A549 (cell line): ENCODE measurements around the gene LRRC8C. TPM values are rescaled to one million over a fixed set of nuclear protein-coding genes. Genes with fewer than 3 reads are reported as not detected.

ENCODE experiments used
- ATAC-seq, 2 experiments: fragments of 200-7000 bp in 1 of 2; fragments of >200 bp in 1 of 2; cut with Nextera tagmentation in 1 of 2; cut with Tn5 transposase in 1 of 2; 3 replicates each; pipeline versions ENCODE4 v1.8.0 to v1.9.1; 2018 to 2020; ENCODE audit warnings: mild to moderate bottlenecking in 1 of 2, moderate library complexity in 1 of 2
- CTCF ChIA-PET: fragments of 300-600 bp; sonication (Branson Sonifier 250); formaldehyde crosslinking; extraction: SDS; loops from one replicate; lab custom pipeline; 2021; ENCODE audit warnings: antibody characterized with exemption, inconsistent platforms; lab: Yijun Ruan, JAX
- POLR2A ChIA-PET: fragments of 350-600 bp; formaldehyde crosslinking; extraction: SDS; loops from one replicate; lab custom pipeline; 2021; ENCODE audit warnings: antibody characterized with exemption, inconsistent platforms; lab: Yijun Ruan, JAX
- DNase-seq, 2 experiments: peaks; one replicate each; pipeline versions ENCODE4 v3.0.0 to v3.0.0-alpha.2; 2011 to 2016; ENCODE audit warnings: low read depth in 1 of 2, low spot score in 1 of 2
- FAIRE-seq: peaks from 2 replicates; lab custom pipeline; 2011; peaks lifted over from hg19 to GRCh38; lab: Jason Lieb, UNC
- H3K27ac ChIP-seq, 2 experiments: fragments of >200 bp; sonication (Bioruptor Twin); formaldehyde crosslinking; 3 replicates each; pipeline ENCODE4 v1.5.1; 2016 to 2017
- H3K4me1 ChIP-seq: fragments of >200 bp; sonication (Bioruptor Twin); formaldehyde crosslinking; 3 replicates; pipeline ENCODE4 v1.6.1; 2016
- H3K4me2 ChIP-seq: fragments of >200 bp; sonication (Bioruptor Twin); formaldehyde crosslinking; 3 replicates; pipeline ENCODE4 v1.6.1; 2016
- H3K4me3 ChIP-seq: fragments of >200 bp; sonication (Bioruptor Twin); formaldehyde crosslinking; 3 replicates; pipeline ENCODE4 v1.5.1; 2016
- H3K9me3 ChIP-seq: fragments of >200 bp; sonication (Bioruptor Twin); formaldehyde crosslinking; 3 replicates; pipeline ENCODE4 v1.6.1; 2016
- CBX2 ChIP-seq: fragments of 200-600 bp; sonication (generic); IDR thresholded peaks from 2 replicates; pipeline ENCODE4 v1.6.1; 2016; ENCODE audit warnings: low read depth, mild to moderate bottlenecking, borderline replicate concordance
- CTCF ChIP-seq: fragments of >200 bp; sonication (Bioruptor Twin); formaldehyde crosslinking; IDR thresholded peaks from 3 replicates; pipeline ENCODE4 v1.5.1; 2016
- ELK1 ChIP-seq: fragments of 150-350 bp; IDR thresholded peaks from 2 replicates; pipeline ENCODE4 v1.6.1; 2014; ENCODE audit warnings: low read depth, mild to moderate bottlenecking, low read length
- ESRRA ChIP-seq: fragments of 150-350 bp; IDR thresholded peaks from 2 replicates; pipeline ENCODE4 v1.6.1; 2014; ENCODE audit warnings: mild to moderate bottlenecking, low read length, borderline replicate concordance
- FOXS1 ChIP-seq: fragments of 250-450 bp; sonication (Bioruptor Pico); IDR thresholded peaks from 2 replicates; pipeline ENCODE4 v1.5.0; 2020; ENCODE audit warnings: mild to moderate bottlenecking, moderate library complexity
- HEYL ChIP-seq: fragments of 250-450 bp; sonication (Bioruptor Pico); IDR thresholded peaks from 2 replicates; pipeline ENCODE4 v1.8.0; 2021; ENCODE audit warnings: mild to moderate bottlenecking, moderate library complexity
- HOXB13 ChIP-seq: fragments of 250-450 bp; sonication (Bioruptor Pico); IDR thresholded peaks from 2 replicates; pipeline ENCODE4 v1.5.0; 2020; ENCODE audit warnings: low read depth, mild to moderate bottlenecking, moderate library complexity
- KDM5A ChIP-seq: fragments of 200-600 bp; sonication (generic); IDR thresholded peaks from 2 replicates; pipeline ENCODE4 v1.6.1; 2016; ENCODE audit warnings: antibody characterized with exemption, mild to moderate bottlenecking
- MAX ChIP-seq: IDR thresholded peaks from 2 replicates; pipeline ENCODE4 v1.6.1; 2012
- NR3C1 ChIP-seq: fragments of >200 bp; sonication (Bioruptor Twin); formaldehyde crosslinking; IDR thresholded peaks from 3 replicates; pipeline ENCODE4 v1.6.1; 2017
- RCOR1 ChIP-seq: fragments of 150-350 bp; IDR thresholded peaks from 2 replicates; pipeline ENCODE4 v1.6.1; 2014; ENCODE audit warnings: antibody characterized with exemption, low read length, low read depth
- RFX5 ChIP-seq: fragments of 450-650 bp; IDR thresholded peaks from 2 replicates; pipeline ENCODE4 v1.7.1; 2014; ENCODE audit warnings: antibody characterized with exemption, mild to moderate bottlenecking, moderate library complexity
- TP53 ChIP-seq: fragments of 250-450 bp; sonication (Bioruptor Pico); IDR thresholded peaks from 2 replicates; pipeline ENCODE4 v1.5.0; 2021; ENCODE audit warnings: mild to moderate bottlenecking, moderate library complexity
- ZFP36 ChIP-seq: fragments of 450-650 bp; IDR thresholded peaks from 2 replicates; pipeline ENCODE4 v1.6.1; 2014; ENCODE audit warnings: borderline replicate concordance; ENCODE audit not compliant: partially characterized antibody
- ZSCAN20 ChIP-seq: fragments of 250-450 bp; sonication (Bioruptor Pico); IDR thresholded peaks from 2 replicates; pipeline ENCODE4 v1.8.0; 2022; ENCODE audit warnings: mild to moderate bottlenecking, moderate library complexity
- WGBS: methylation state at CpG from one replicate; pipeline ENCODE4 v1.1.6; 2017; ENCODE audit errors: missing lambda C conversion rate; 5-methylcytosine and 5-hydroxymethylcytosine counted together
- polyA plus RNA-seq, 4 experiments: library from polyadenylated mRNA; depleted of rRNA in 3 of 4; stranded (reverse); fragments of >200 nt; fragmentation: RNase III in 1 of 4; extraction: RNeasy Plus Mini Kit Qiagen cat#74134 plus additional on column Dnase treatment in 1 of 4; gene quantifications; 2 replicates in 3 of 4; 3 replicates in 1 of 4; pipeline ENCODE4 v1.2.3, GENCODE V29; 2011 to 2017
- TF ChIP-seq, protein P1 (sequence below): IDR thresholded peaks from 2 replicates; pipeline ENCODE4 v1.6.1; 2012; ENCODE audit warnings: low read depth, borderline replicate concordance
- TF ChIP-seq, protein P2 (sequence below): fragments of >200 bp; sonication (Bioruptor Twin); formaldehyde crosslinking; IDR thresholded peaks from 2 replicates; pipeline ENCODE4 v1.6.1; 2016
- TF ChIP-seq, protein P3 (sequence below): IDR thresholded peaks from 2 replicates; pipeline ENCODE4 v1.6.1; 2012

Gene LRRC8C
- polyA plus RNA-seq, 2 of the 4 experiments (the other 2 are of a cell fraction), result 6.3 to 15.9 TPM

- FAIRE-seq, result no peak
- POLR2A ChIA-PET, result interaction anchor here (1.4 kb wide), 1 partner anchor 129 kb away, joined by 5 read pairs; the partner anchor contains the start of gene LRRC8C
These were observed 129.0 kb downstream of the LRRC8C start for GRCh38 chr1:89761901-89762300.

GRCh38 chr1:89762386-89762778 is 129.5 kb downstream of the LRRC8C start:
- 78% methylated on average over 8 of the region's 13 CpGs for WGBS
- CTCF ChIA-PET, result interaction anchor here (0.6 to 4.0 kb wide), 47 partner anchors 8 to 305 kb away, joined by 3 to 64 read pairs (median 5); partner anchors contain the start of gene LRRC8C
- no peak for FAIRE-seq
- no peaks in the 10 kb centered on the region for H3K9me3 ChIP-seq
- DNase-seq, result no peak
- no peak overlapping the region; the same call in 2 of the 3 replicates for H3K4me3 ChIP-seq
- H3K4me2 ChIP-seq, result peak overlapping the region; percentile 81
- no peak for TF ChIP-seq TP53 (CRISPR knock-in tag)
- TF ChIP-seq HOXB13, result no peak
- TF ChIP-seq, protein P1, sequence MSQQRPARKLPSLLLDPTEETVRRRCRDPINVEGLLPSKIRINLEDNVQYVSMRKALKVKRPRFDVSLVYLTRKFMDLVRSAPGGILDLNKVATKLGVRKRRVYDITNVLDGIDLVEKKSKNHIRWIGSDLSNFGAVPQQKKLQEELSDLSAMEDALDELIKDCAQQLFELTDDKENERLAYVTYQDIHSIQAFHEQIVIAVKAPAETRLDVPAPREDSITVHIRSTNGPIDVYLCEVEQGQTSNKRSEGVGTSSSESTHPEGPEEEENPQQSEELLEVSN, result no peak
- no peak for TF ChIP-seq ZSCAN20 (CRISPR knock-in tag)
- no peak for TF ChIP-seq ESRRA
- TF ChIP-seq ZFP36, result no peak
- no peak for TF ChIP-seq FOXS1 (CRISPR knock-in tag)
- TF ChIP-seq RFX5, result no peak
- TF ChIP-seq CBX2, result no peak
- TF ChIP-seq, protein P2, sequence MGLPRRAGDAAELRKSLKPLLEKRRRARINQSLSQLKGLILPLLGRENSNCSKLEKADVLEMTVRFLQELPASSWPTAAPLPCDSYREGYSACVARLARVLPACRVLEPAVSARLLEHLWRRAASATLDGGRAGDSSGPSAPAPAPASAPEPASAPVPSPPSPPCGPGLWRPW, result no peak
- TF ChIP-seq CTCF, result no peak
- H3K4me1 ChIP-seq, result 0 out of 3 replicates have a peak, but pooled peaks cover 3% of the 10 kb centered on the region
- peak overlapping the region in 1 of 2 experiments; percentile 33; a peak in 2 of 6 replicates for H3K27ac ChIP-seq
- ATAC-seq, result peak; percentile 20; a peak in 4 of 6 replicates
- POLR2A ChIA-PET, result interaction anchor here (0.6 to 1.4 kb wide), 2 partner anchors 123 to 129 kb away, joined by 3 to 5 read pairs; partner anchors contain the start of gene LRRC8C

More at GRCh38 chr1:89761901-89762300, 129.0 kb downstream of the LRRC8C start:
- Histone ChIP-seq H3K4me2 (no peak overlapping the region), H3K4me3 (no peak overlapping the region)
- WGBS, result 83% methylated on average over 3 of the region's 3 CpGs
- TF ChIP-seq ESRRA (no peak), RCOR1 (no peak), CBX2 (no peak), KDM5A (no peak), NR3C1 (no peak), HEYL (CRISPR knock-in tag) (no peak), MAX (no peak), ZSCAN20 (CRISPR knock-in tag) (no peak), ELK1 (no peak)
- TF ChIP-seq, protein P3, sequence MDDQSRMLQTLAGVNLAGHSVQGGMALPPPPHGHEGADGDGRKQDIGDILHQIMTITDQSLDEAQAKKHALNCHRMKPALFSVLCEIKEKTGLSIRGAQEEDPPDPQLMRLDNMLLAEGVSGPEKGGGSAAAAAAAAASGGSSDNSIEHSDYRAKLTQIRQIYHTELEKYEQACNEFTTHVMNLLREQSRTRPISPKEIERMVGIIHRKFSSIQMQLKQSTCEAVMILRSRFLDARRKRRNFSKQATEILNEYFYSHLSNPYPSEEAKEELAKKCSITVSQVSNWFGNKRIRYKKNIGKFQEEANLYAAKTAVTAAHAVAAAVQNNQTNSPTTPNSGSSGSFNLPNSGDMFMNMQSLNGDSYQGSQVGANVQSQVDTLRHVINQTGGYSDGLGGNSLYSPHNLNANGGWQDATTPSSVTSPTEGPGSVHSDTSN, result no peak
- TF ChIP-seq, protein P2, result no peak
- TF ChIP-seq, all 56 proteins: peak for 0
- CTCF ChIA-PET, result interaction anchor here (0.6 to 4.0 kb wide), 18 partner anchors 9 to 276 kb away, joined by 3 to 64 read pairs (median 6); partner anchors contain the start of gene LRRC8C
- DNase-seq (no peak), ATAC-seq (no peak)
- Histone ChIP-seq H3K4me1 (0 out of 3 replicates have a peak, but pooled peaks cover 3% of the 10 kb centered on the region), H3K9me3 (no peaks in the 10 kb centered on the region), H3K27ac (no peak overlapping the region)
